Measurements from ENCODE around the gene WAPL.
A peak's percentile ranks its signal among the peaks of the same experiment; 100 is the strongest.

WAPL gene

DNA sequence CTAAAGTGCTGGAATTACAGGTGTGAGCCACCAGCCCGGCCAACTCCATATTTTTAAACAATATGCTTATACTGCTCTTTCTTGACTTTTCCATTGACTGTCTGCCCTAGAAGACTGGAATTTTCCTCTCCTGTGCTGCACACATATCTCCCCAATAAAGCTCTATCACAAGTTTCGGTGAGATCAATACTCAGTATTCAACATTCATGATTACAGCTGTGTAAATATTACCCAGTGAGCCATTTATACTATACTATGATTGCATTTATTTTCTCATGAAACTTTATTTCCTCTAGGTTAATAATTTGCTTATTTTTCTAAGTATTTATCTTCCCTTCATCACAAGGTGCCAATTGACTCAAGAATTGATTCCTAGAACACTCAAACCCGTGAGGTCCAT is 106.5 kb downstream of the WAPL start:
- no peaks in the 10 kb centered on the region for H3K27me3 ChIP-seq (replicated peaks; ENCODE audit: control insufficient read depth, insufficient read depth, low read length, poor library complexity, severe bottlenecking)
- H3K4me1 ChIP-seq (ENCODE audit: control insufficient read depth, insufficient read depth, low read length, poor library complexity, severe bottlenecking) = peaks cover 25% of the 10 kb centered on the region
- no peak for DNase-seq
- H3K9me3 ChIP-seq (ENCODE audit: control insufficient read depth, low read length) = no peaks in the 10 kb centered on the region
- no peak overlapping the region for H3K4me3 ChIP-seq (ENCODE audit: insufficient read depth, low read depth, low read length, poor library complexity, severe bottlenecking)
- no peak overlapping the region for H3K27ac ChIP-seq (ENCODE audit: insufficient read depth, low read length, poor library complexity, severe bottlenecking)
- no peaks in the 10 kb centered on the region for H3K36me3 ChIP-seq (ENCODE audit: control insufficient read depth, insufficient read depth, low read length)

DNA sequence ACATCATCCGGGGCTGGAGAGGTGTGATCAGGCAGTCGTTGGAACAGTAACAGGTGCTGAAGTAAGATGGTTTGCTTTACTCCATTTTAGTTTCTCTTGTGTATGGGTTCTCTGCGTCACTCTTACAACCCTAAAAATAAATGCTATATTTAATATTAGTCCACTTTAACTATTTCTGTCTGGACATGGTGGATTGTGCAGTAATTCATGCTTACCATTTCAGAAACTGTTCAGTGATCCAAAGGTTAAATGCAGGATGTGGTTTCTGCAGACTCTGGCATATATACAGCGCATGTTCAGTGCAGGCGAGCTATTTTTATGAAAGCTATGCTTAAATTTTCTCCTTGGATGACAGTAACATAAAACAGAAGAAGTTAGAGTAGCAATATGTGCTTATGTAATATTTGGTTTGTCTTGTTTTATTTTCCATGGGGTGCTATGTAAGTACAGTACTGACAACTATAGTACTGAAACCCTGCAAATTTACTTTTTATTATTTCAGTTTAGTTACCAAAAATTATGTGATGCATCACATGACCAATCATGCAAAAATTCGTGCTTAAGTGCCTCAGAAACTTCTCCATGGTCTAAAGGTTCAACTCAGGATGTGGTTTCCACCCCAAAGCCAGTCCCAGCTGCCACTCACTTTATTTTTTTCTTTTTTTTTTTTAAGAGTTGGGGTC is 108.4 kb downstream of the WAPL start:
- no peak for DNase-seq
- H3K27me3 ChIP-seq (replicated peaks; ENCODE audit: control insufficient read depth, insufficient read depth, low read length, poor library complexity, severe bottlenecking) = no peaks in the 10 kb centered on the region
- no peaks in the 10 kb centered on the region for H3K36me3 ChIP-seq (ENCODE audit: control insufficient read depth, insufficient read depth, low read length)
- H3K4me3 ChIP-seq (ENCODE audit: insufficient read depth, low read depth, low read length, poor library complexity, severe bottlenecking) = peak overlapping the region; percentile 18
- no peaks in the 10 kb centered on the region for H3K9me3 ChIP-seq (ENCODE audit: control insufficient read depth, low read length)
- H3K4me1 ChIP-seq (ENCODE audit: control insufficient read depth, insufficient read depth, low read length, poor library complexity, severe bottlenecking) = peaks cover 25% of the 10 kb centered on the region
- peak overlapping the region; percentile 41 for H3K27ac ChIP-seq (ENCODE audit: insufficient read depth, low read length, poor library complexity, severe bottlenecking)

- Histone ChIP-seq H3K36me3 (ENCODE audit: control insufficient read depth, insufficient read depth, low read length) (no peaks in the 10 kb centered on the region), H3K4me1 (ENCODE audit: control insufficient read depth, insufficient read depth, low read length, poor library complexity, severe bottlenecking) (peaks cover 25% of the 10 kb centered on the region), H3K9me3 (ENCODE audit: control insufficient read depth, low read length) (no peaks in the 10 kb centered on the region), H3K27me3 (replicated peaks; ENCODE audit: control insufficient read depth, insufficient read depth, low read length, poor library complexity, severe bottlenecking) (no peaks in the 10 kb centered on the region), H3K27ac (ENCODE audit: insufficient read depth, low read length, poor library complexity, severe bottlenecking) (peak overlapping the region; percentile 41), H3K4me3 (ENCODE audit: insufficient read depth, low read depth, low read length, poor library complexity, severe bottlenecking) (no peak overlapping the region)
- no peak for DNase-seq
These were observed 109.6 kb downstream of the WAPL start for GRCh38 chr10:86411852-86412560.

DNA sequence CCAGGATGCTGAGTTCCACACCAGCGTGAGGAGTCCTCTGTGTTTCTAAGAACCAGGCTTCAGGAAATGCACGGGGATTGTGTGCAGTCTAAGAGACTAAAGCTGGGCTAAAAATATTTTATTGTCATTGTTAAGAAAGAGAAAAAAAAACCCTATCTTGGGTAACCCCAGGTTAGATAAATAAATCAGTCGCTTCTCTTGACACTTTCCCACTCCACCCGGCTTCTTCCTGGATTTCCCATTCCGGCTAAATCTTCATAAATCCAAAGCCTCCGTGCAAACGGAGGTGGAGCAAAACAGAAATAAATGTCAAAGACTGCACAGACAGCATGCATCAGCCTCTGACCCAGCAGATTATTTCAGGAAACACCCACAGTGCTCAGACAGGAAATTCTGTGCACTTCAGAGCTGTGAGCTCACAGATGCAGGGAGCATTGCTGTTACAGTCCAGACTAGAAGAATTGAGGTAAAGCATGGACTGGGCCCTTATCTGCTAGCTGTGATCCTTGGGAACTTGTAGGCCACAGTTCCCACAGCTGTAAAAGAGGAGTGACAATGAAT is 110.2 kb downstream of the WAPL start:
- H3K27me3 ChIP-seq (replicated peaks; ENCODE audit: control insufficient read depth, insufficient read depth, low read length, poor library complexity, severe bottlenecking) = no peaks in the 10 kb centered on the region
- H3K4me3 ChIP-seq (ENCODE audit: insufficient read depth, low read depth, low read length, poor library complexity, severe bottlenecking) = no peak overlapping the region
- no peaks in the 10 kb centered on the region for H3K36me3 ChIP-seq (ENCODE audit: control insufficient read depth, insufficient read depth, low read length)
- H3K4me1 ChIP-seq (ENCODE audit: control insufficient read depth, insufficient read depth, low read length, poor library complexity, severe bottlenecking) = peaks cover 25% of the 10 kb centered on the region
- H3K27ac ChIP-seq (ENCODE audit: insufficient read depth, low read length, poor library complexity, severe bottlenecking) = peak overlapping the region; percentile 41
- H3K9me3 ChIP-seq (ENCODE audit: control insufficient read depth, low read length) = no peaks in the 10 kb centered on the region
- DNase-seq = no peak

DNA sequence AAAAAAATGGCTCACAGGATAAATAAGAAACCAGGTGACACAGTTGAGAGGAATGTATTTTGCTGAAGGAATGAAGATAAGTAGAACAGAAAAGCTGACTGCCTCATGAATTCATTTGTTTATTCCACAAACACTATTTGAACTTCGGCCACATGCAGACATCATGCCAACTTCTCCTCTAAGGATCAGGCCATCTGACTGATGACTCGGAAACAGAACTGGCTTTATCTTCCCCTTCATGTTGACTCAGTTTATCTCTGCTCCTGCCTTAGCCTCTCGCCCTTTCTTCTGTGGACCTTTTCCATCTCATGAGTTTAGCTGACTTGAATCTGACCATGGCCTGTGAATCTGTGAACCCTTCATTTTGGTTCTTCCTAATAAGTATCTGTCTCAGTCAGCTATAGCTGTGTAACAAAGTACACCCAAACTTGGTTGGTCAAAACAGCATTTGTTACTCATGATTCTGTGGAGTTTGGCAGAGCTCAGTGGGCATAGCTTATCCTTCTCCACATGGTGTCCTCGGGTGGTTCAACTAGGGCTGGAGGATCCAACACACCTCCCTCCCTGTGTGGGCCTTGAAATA is 111.0 kb downstream of the WAPL start:
- DNase-seq = no peak
- Histone ChIP-seq H3K36me3 (ENCODE audit: control insufficient read depth, insufficient read depth, low read length) (no peaks in the 10 kb centered on the region), H3K4me1 (ENCODE audit: control insufficient read depth, insufficient read depth, low read length, poor library complexity, severe bottlenecking) (peaks cover 25% of the 10 kb centered on the region), H3K4me3 (ENCODE audit: insufficient read depth, low read depth, low read length, poor library complexity, severe bottlenecking) (no peak overlapping the region), H3K27ac (ENCODE audit: insufficient read depth, low read length, poor library complexity, severe bottlenecking) (peak overlapping the region; percentile 41), H3K27me3 (replicated peaks; ENCODE audit: control insufficient read depth, insufficient read depth, low read length, poor library complexity, severe bottlenecking) (no peaks in the 10 kb centered on the region), H3K9me3 (ENCODE audit: control insufficient read depth, low read length) (no peaks in the 10 kb centered on the region)

DNA sequence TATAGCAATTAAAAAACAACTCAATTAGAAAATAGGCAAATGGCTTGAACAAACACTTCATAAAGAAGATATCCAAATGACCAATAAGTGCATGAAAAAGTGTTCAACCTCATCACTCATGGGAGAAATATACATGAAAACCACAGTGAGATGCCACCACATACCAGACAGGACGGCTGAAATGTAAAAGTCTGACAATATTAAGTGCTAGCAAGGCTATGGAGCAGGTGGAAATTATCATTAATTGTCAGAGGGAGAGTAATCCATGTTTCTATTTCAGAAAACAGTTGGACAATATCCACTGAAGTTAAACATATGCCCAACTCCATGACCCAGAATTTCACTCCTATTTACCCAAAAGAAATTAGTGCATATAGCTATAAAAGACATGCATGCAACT is 112.4 kb downstream of the WAPL start:
- Histone ChIP-seq H3K4me3 (ENCODE audit: insufficient read depth, low read depth, low read length, poor library complexity, severe bottlenecking) (no peak overlapping the region), H3K27ac (ENCODE audit: insufficient read depth, low read length, poor library complexity, severe bottlenecking) (no peak overlapping the region), H3K9me3 (ENCODE audit: control insufficient read depth, low read length) (no peaks in the 10 kb centered on the region), H3K36me3 (ENCODE audit: control insufficient read depth, insufficient read depth, low read length) (no peaks in the 10 kb centered on the region), H3K4me1 (ENCODE audit: control insufficient read depth, insufficient read depth, low read length, poor library complexity, severe bottlenecking) (peaks cover 25% of the 10 kb centered on the region), H3K27me3 (replicated peaks; ENCODE audit: control insufficient read depth, insufficient read depth, low read length, poor library complexity, severe bottlenecking) (no peaks in the 10 kb centered on the region)
- no peak for DNase-seq

GRCh38 chr10:86403183-86403797 is 118.3 kb downstream of the WAPL start:
- Histone ChIP-seq H3K36me3 (ENCODE audit: control insufficient read depth, insufficient read depth, low read length) (no peaks in the 10 kb centered on the region), H3K9me3 (ENCODE audit: control insufficient read depth, low read length) (no peaks in the 10 kb centered on the region), H3K27me3 (replicated peaks; ENCODE audit: control insufficient read depth, insufficient read depth, low read length, poor library complexity, severe bottlenecking) (no peaks in the 10 kb centered on the region), H3K4me1 (ENCODE audit: control insufficient read depth, insufficient read depth, low read length, poor library complexity, severe bottlenecking) (peaks cover 6% of the 10 kb centered on the region), H3K4me3 (ENCODE audit: insufficient read depth, low read depth, low read length, poor library complexity, severe bottlenecking) (no peak overlapping the region), H3K27ac (ENCODE audit: insufficient read depth, low read length, poor library complexity, severe bottlenecking) (no peak overlapping the region)
- DNase-seq = no peak

DNA sequence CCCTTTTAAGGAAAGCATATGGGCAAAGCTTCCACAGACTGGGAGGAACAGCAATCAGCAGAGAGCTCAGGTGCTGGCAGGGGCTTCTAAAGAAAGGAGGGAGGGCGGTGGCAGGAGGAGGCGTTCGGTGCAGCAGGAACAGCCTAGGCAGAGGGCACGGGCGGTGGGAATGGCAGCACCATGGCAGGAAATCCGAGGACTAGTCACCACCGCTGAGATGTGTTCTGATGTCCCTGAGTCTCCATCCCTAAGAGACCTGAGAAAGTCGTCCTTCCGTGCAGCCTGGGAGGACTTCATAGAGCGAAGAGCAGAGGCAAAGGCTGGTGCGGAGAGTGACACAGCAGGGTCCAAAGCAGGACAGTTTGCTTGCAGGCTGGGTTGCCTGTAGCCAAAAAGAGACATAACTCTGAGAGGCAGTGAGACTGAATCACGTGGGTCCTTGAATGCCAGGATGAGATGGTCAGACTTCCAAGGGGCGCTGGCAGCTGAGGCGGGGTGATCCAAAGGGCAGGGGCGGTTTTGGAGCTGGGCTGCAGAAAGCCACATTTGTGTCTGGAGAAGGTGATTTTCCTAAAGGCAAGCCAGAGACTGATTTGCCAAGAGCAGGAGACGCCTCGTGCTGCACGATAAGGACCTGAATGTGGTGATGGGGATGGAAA is 119.2 kb downstream of the WAPL start:
- no peaks in the 10 kb centered on the region for H3K9me3 ChIP-seq (ENCODE audit: control insufficient read depth, low read length)
- no peak overlapping the region for H3K27ac ChIP-seq (ENCODE audit: insufficient read depth, low read length, poor library complexity, severe bottlenecking)
- no peak for DNase-seq
- H3K36me3 ChIP-seq (ENCODE audit: control insufficient read depth, insufficient read depth, low read length) = no peaks in the 10 kb centered on the region
- peaks cover 6% of the 10 kb centered on the region for H3K4me1 ChIP-seq (ENCODE audit: control insufficient read depth, insufficient read depth, low read length, poor library complexity, severe bottlenecking)
- no peak overlapping the region for H3K4me3 ChIP-seq (ENCODE audit: insufficient read depth, low read depth, low read length, poor library complexity, severe bottlenecking)
- no peaks in the 10 kb centered on the region for H3K27me3 ChIP-seq (replicated peaks; ENCODE audit: control insufficient read depth, insufficient read depth, low read length, poor library complexity, severe bottlenecking)

GRCh38 chr10:86401588-86402282 is 119.9 kb downstream of the WAPL start:
- H3K27ac ChIP-seq (ENCODE audit: insufficient read depth, low read length, poor library complexity, severe bottlenecking) = peak overlapping the region; percentile 58
- H3K36me3 ChIP-seq (ENCODE audit: control insufficient read depth, insufficient read depth, low read length) = no peaks in the 10 kb centered on the region
- peak overlapping the region; percentile 80 for H3K4me3 ChIP-seq (ENCODE audit: insufficient read depth, low read depth, low read length, poor library complexity, severe bottlenecking)
- H3K27me3 ChIP-seq (replicated peaks; ENCODE audit: control insufficient read depth, insufficient read depth, low read length, poor library complexity, severe bottlenecking) = no peaks in the 10 kb centered on the region
- H3K4me1 ChIP-seq (ENCODE audit: control insufficient read depth, insufficient read depth, low read length, poor library complexity, severe bottlenecking) = peaks cover 6% of the 10 kb centered on the region
- H3K9me3 ChIP-seq (ENCODE audit: control insufficient read depth, low read length) = no peaks in the 10 kb centered on the region
- no peak for DNase-seq

All from effector memory CD4-positive, alpha-beta T cell (primary cell).